ENCODE data around the gene BMP7. TPM values are rescaled to one million over a fixed set of nuclear protein-coding genes. Genes with fewer than 3 reads are reported as not detected.

BMP7 gene
- total and polyA plus RNA-seq, 10 donors = 0.26 to 1.5 (median 0.75) TPM; not detected in 1

DNA sequence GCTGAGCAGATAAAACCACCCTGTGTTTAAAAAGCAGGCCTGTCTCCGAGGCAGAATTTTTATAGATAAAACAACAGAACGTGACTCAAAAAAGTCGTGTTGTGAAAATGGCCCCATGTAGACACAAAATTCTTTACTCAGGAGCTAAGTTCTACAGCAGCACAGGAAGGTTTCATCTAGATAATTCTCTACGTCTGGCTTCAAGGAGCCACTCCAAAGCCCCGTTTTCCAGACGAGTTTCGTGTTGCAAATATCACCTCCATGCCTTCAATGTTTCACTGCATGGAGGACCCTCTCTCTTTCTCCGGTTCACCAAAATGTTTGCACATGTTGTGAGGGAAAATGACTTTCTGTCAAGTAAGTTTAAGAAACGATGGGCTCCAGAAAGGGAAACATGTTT is 12.0 kb upstream of the BMP7 start:
- DNase-seq = no peak
- no peaks in the 10 kb centered on the region for H3K4me1 ChIP-seq
- no peak overlapping the region for H3K4me3 ChIP-seq
- H3K27me3 ChIP-seq (replicated peaks in 1 of 7) = peaks cover 0 to 72% (median 0%) of the 10 kb centered on the region in 7 donors
- H3K36me3 ChIP-seq = no peaks in the 10 kb centered on the region
- TF ChIP-seq POLR2A (IDR thresholded peaks at IDR 0.05) (no peak), POLR2AphosphoS5 (IDR thresholded peaks at IDR 0.05) (no peak)
- TF ChIP-seq, protein P1, sequence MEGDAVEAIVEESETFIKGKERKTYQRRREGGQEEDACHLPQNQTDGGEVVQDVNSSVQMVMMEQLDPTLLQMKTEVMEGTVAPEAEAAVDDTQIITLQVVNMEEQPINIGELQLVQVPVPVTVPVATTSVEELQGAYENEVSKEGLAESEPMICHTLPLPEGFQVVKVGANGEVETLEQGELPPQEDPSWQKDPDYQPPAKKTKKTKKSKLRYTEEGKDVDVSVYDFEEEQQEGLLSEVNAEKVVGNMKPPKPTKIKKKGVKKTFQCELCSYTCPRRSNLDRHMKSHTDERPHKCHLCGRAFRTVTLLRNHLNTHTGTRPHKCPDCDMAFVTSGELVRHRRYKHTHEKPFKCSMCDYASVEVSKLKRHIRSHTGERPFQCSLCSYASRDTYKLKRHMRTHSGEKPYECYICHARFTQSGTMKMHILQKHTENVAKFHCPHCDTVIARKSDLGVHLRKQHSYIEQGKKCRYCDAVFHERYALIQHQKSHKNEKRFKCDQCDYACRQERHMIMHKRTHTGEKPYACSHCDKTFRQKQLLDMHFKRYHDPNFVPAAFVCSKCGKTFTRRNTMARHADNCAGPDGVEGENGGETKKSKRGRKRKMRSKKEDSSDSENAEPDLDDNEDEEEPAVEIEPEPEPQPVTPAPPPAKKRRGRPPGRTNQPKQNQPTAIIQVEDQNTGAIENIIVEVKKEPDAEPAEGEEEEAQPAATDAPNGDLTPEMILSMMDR (IDR thresholded peaks at IDR 0.05 in 8 of 11, conservative IDR thresholded peaks at IDR 0.05 in 3 of 11) = no peak
- 54 to 60% (median 55%) methylated on average over 9 of the region's 9 CpGs for WGBS, 5 donors
- H3K9me3 ChIP-seq = no peaks in the 10 kb centered on the region
- intact Hi-C loops (cut with DNase I; ENCODE audit: low total_unique reads) = no loop called here
- H3K27ac ChIP-seq = no peak overlapping the region

- intact Hi-C loops (cut with DNase I; ENCODE audit: low total_unique reads) = no loop called here
- H3K9me3 ChIP-seq = no peaks in the 10 kb centered on the region
These were observed 11.1 kb upstream of the BMP7 start for GRCh38 chr20:57277398-57278105.

GRCh38 chr20:57276221-57276620 is 9.8 kb upstream of the BMP7 start:
- peaks cover 0 to 63% (median 0%) of the 10 kb centered on the region in 7 donors for H3K27me3 ChIP-seq (replicated peaks in 1 of 7)
- no peaks in the 10 kb centered on the region for H3K4me1 ChIP-seq
- WGBS, 5 donors = 77 to 88% (median 81%) methylated on average over 5 of the region's 5 CpGs
- no peaks in the 10 kb centered on the region for H3K36me3 ChIP-seq
- TF ChIP-seq, protein P1 (IDR thresholded peaks at IDR 0.05 in 8 of 11, conservative IDR thresholded peaks at IDR 0.05 in 3 of 11) = no peak
- no peak for TF ChIP-seq POLR2A (IDR thresholded peaks at IDR 0.05)
- TF ChIP-seq POLR2AphosphoS5 (IDR thresholded peaks at IDR 0.05) = no peak
- no peak overlapping the region for H3K27ac ChIP-seq
- DNase-seq = no peak
- H3K9me3 ChIP-seq = no peaks in the 10 kb centered on the region
- intact Hi-C loops (cut with DNase I; ENCODE audit: low total_unique reads) = no loop called here
- no peak overlapping the region for H3K4me3 ChIP-seq

More at GRCh38 chr20:57277398-57278105, 11.1 kb upstream of the BMP7 start:
- Histone ChIP-seq H3K27ac (no peak overlapping the region), H3K4me1 (no peaks in the 10 kb centered on the region), H3K27me3 (replicated peaks in 1 of 7) (peaks cover 0 to 69% (median 0%) of the 10 kb centered on the region in 7 donors), H3K36me3 (no peaks in the 10 kb centered on the region), H3K4me3 (no peak overlapping the region)
- 68 to 79% (median 78%) methylated on average over 7 to 8 of the region's 8 CpGs for WGBS, 5 donors
- DNase-seq = no peak
- TF ChIP-seq, protein P1 (IDR thresholded peaks at IDR 0.05 in 8 of 11, conservative IDR thresholded peaks at IDR 0.05 in 3 of 11) = no peak
- TF ChIP-seq POLR2A (IDR thresholded peaks at IDR 0.05) (no peak), POLR2AphosphoS5 (IDR thresholded peaks at IDR 0.05) (no peak)

GRCh38 chr20:57275813-57276212 is 9.4 kb upstream of the BMP7 start:
- Histone ChIP-seq H3K4me3 (no peak overlapping the region), H3K27me3 (replicated peaks in 1 of 7) (peaks cover 0 to 63% (median 0%) of the 10 kb centered on the region in 7 donors), H3K9me3 (no peaks in the 10 kb centered on the region), H3K4me1 (no peaks in the 10 kb centered on the region), H3K36me3 (no peaks in the 10 kb centered on the region), H3K27ac (no peak overlapping the region)
- intact Hi-C loops (cut with DNase I; ENCODE audit: low total_unique reads) = no loop called here
- TF ChIP-seq POLR2AphosphoS5 (IDR thresholded peaks at IDR 0.05) (no peak), POLR2A (IDR thresholded peaks at IDR 0.05) (no peak)
- TF ChIP-seq, protein P1 (IDR thresholded peaks at IDR 0.05 in 8 of 11, conservative IDR thresholded peaks at IDR 0.05 in 3 of 11) = no peak
- WGBS, 5 donors = 62 to 80% (median 73%) methylated on average over 5 of the region's 5 CpGs
- no peak for DNase-seq

All from spleen (tissue), 11 donors.